A549 treated with dexamethasone at 1 μM for 4 hours (cell line): ENCODE data around the gene PRXL2C. TPM values are rescaled to one million over a fixed set of nuclear protein-coding genes. Genes with fewer than 3 reads are reported as not detected.

Experiments used
- total RNA-seq: library from RNA; stranded (reverse); fragments of 200-300 nt; extraction: Qiagen RNA extraction; gene quantifications from 5 replicates; pipeline ENCODE4 v1.2.3, GENCODE V29; 2022

PRXL2C gene
- 17.5 to 22.1 TPM (median 18.9 TPM) in 5 replicates for total RNA-seq

GRCh38 chr9:96655198-96655851 is at the start of gene PRXL2C:
PRXL2C (minus strand) TSS chr9:96655317; CDS start chr9:96655281, 36 bp downstream.

GRCh38 chr9:96619491-96620180 is 35.5 kb downstream of the PRXL2C start, which contains the start of gene CDC14B:
CDC14B (minus strand) TSS chr9:96619843; CDS start chr9:96619378, 465 bp downstream.

Other genes with a start within 250 kb of the PRXL2C start
- 3.9 to 7.2 TPM (median 5.3 TPM) in 5 replicates for gene ZNF367, start 236.9 kb downstream of the PRXL2C start, total RNA-seq
- gene HABP4, start 205.1 kb downstream of the PRXL2C start, total RNA-seq: 15.6 to 17.7 TPM (median 15.9 TPM) in 5 replicates
- gene CDC14B, start 35.5 kb downstream of the PRXL2C start, total RNA-seq: 13.4 to 16.3 TPM (median 14.7 TPM) in 5 replicates
- 4.2 to 6.9 TPM (median 5.1 TPM) in 5 replicates for gene ZNF510, start 122.8 kb upstream of the PRXL2C start, total RNA-seq
- 1.4 to 2.4 TPM (median 2.0 TPM) in 5 replicates for gene ZNF782, start 199.2 kb upstream of the PRXL2C start, total RNA-seq